ENCODE measurements around the gene GRID1.

DNA sequence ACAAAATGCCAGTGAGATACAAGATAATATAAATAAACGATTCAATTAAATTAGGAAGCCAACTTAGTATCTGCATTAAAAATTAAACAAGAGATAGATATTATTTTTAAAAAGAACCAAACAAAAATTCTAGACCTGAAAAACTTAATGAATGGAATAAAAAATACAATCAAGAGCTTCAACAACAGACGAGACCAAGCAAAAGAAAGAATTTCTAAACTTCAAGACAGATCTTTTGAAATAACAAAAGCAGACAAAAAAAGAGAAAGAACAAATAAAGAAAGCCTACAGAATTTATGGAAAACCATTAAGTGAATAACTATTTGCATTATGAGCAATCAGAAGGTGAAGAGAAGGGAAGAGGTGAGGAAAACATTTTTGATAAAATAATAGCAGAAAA lies 555.2 kb downstream of the GRID1 start:
- TF ChIP-seq POLR2A (IDR thresholded peaks at IDR 0.05; ENCODE audit: low read depth, low read length) (no peak), POLR2AphosphoS5 (IDR thresholded peaks at IDR 0.05; ENCODE audit: low read depth, low read length) (no peak)

Measured in GM12891 (cell line).